ENCODE results near the gene CLIC4.

GRCh38 chr1:24704411-24705259 lies 40.6 kb upstream of the CLIC4 start:
- no peak for TF ChIP-seq POLR2AphosphoS5 (IDR thresholded peaks at IDR 0.05; ENCODE audit: low read length)
- TF ChIP-seq ZBED1 (IDR thresholded peaks at IDR 0.05; ENCODE audit: borderline replicate concordance): no peak
- no peak for TF ChIP-seq EP300 (IDR thresholded peaks at IDR 0.05; ENCODE audit: borderline replicate concordance in 1 of 2, control insufficient read depth in 1 of 2, low read depth in 2 of 2, low read length in 2 of 2)
